ENCODE data around the gene APOBEC3F. TPM values are rescaled to one million over a fixed set of nuclear protein-coding genes. Genes with fewer than 3 reads are reported as not detected.

APOBEC3F gene
- total and polyA plus RNA-seq, 5 donors: 5.1 to 14.9 (median 11.7) TPM

GRCh38 chr22:39097098-39098020 lies 56.7 kb downstream of the APOBEC3F start, which contains the start of gene APOBEC3H:
APOBEC3H (plus strand) TSS chr22:39097244; CDS start chr22:39100279, 3,035 bp downstream.
- H3K27me3 ChIP-seq (ENCODE audit: control insufficient read depth, insufficient read depth): no peaks in the 10 kb centered on the region
- no peak within 1 kb of the TSS for H3K27ac ChIP-seq (ENCODE audit: low read length)
- DNase-seq (no peak), ATAC-seq (peak; percentile 59 to 80)
- peaks cover 2% of the 10 kb centered on the region for H3K4me1 ChIP-seq (ENCODE audit: control insufficient read depth, insufficient read depth, low read length)
- no peaks in the 10 kb centered on the region for H3K9me3 ChIP-seq (ENCODE audit: control insufficient read depth, low read length)
- 74% methylated on average over 9 of the region's 9 CpGs for WGBS
- H3K4me3 ChIP-seq (ENCODE audit: low read length): no peak within 1 kb of the TSS
- intact Hi-C loops (cut with DNase I): no loop called here

GRCh38 chr22:39098026-39098425 lies 57.4 kb downstream of the APOBEC3F start:
- no peak for ATAC-seq
- Histone ChIP-seq H3K27ac (ENCODE audit: low read length) (no peak overlapping the region), H3K4me3 (ENCODE audit: low read length) (no peak overlapping the region), H3K9me3 (ENCODE audit: control insufficient read depth, low read length) (no peaks in the 10 kb centered on the region), H3K27me3 (ENCODE audit: control insufficient read depth, insufficient read depth) (no peaks in the 10 kb centered on the region), H3K4me1 (ENCODE audit: control insufficient read depth, insufficient read depth, low read length) (peaks cover 2% of the 10 kb centered on the region)
- 72% methylated on average over 6 of the region's 6 CpGs for WGBS
- DNase-seq: peak in 1 of 3 donors; percentile 52
- intact Hi-C loops (cut with DNase I): no loop called here

- ATAC-seq (no peak), DNase-seq (no peak)
- Histone ChIP-seq H3K9me3 (ENCODE audit: control insufficient read depth, low read length) (no peaks in the 10 kb centered on the region), H3K27me3 (ENCODE audit: control insufficient read depth, insufficient read depth) (no peaks in the 10 kb centered on the region), H3K4me3 (ENCODE audit: low read length) (no peak overlapping the region), H3K27ac (ENCODE audit: low read length) (no peak overlapping the region), H3K4me1 (ENCODE audit: control insufficient read depth, insufficient read depth, low read length) (peaks cover 2% of the 10 kb centered on the region)
- 87% methylated on average over 8 of the region's 8 CpGs for WGBS
- intact Hi-C loops (cut with DNase I): no loop called here
Observed at GRCh38 chr22:39098576-39098975, 57.9 kb downstream of the APOBEC3F start.

GRCh38 chr22:39101226-39101625 lies 60.6 kb downstream of the APOBEC3F start:
- Histone ChIP-seq H3K9me3 (ENCODE audit: control insufficient read depth, low read length) (no peaks in the 10 kb centered on the region), H3K4me3 (ENCODE audit: low read length) (no peak overlapping the region), H3K4me1 (ENCODE audit: control insufficient read depth, insufficient read depth, low read length) (peaks cover 2% of the 10 kb centered on the region), H3K27ac (ENCODE audit: low read length) (no peak overlapping the region), H3K27me3 (ENCODE audit: control insufficient read depth, insufficient read depth) (no peaks in the 10 kb centered on the region)
- DNase-seq (no peak), ATAC-seq (no peak)
- WGBS: 66% methylated on average over 13 of the region's 13 CpGs
- intact Hi-C loops (cut with DNase I): no loop called here

- no peaks in the 10 kb centered on the region for H3K9me3 ChIP-seq (ENCODE audit: control insufficient read depth, low read length)
- H3K27ac ChIP-seq (ENCODE audit: low read length): no peak overlapping the region
- no peak overlapping the region for H3K4me3 ChIP-seq (ENCODE audit: low read length)
- DNase-seq (no peak), ATAC-seq (no peak)
- intact Hi-C loops (cut with DNase I): no loop called here
- no peaks in the 10 kb centered on the region for H3K4me1 ChIP-seq (ENCODE audit: control insufficient read depth, insufficient read depth, low read length)
- H3K27me3 ChIP-seq (ENCODE audit: control insufficient read depth, insufficient read depth): no peaks in the 10 kb centered on the region
- WGBS: 68% methylated on average over 2 of the region's 2 CpGs
Observed at GRCh38 chr22:39103431-39103830, 62.8 kb downstream of the APOBEC3F start.

Other genes starting within 250 kb of the APOBEC3F start
- 10 to 100 TPM; 10.7 to 13.7 (median 12.7) TPM for gene DNAL4, start 246.7 kb upstream of the APOBEC3F start, total RNA-seq
- gene DNAL4, start 246.7 kb upstream of the APOBEC3F start, polyA plus RNA-seq: 14.7 TPM
- 10 to 100 TPM; 23.8 to 51.1 (median 38.4) TPM for gene NPTXR, start 196.8 kb upstream of the APOBEC3F start, total RNA-seq
- 32.3 TPM for gene NPTXR, start 196.8 kb upstream of the APOBEC3F start, polyA plus RNA-seq
- gene CBX6, start 168.6 kb upstream of the APOBEC3F start, total RNA-seq: 10 to 100 TPM; 50.9 to 65.9 (median 56.6) TPM
- gene CBX6, start 168.6 kb upstream of the APOBEC3F start, polyA plus RNA-seq: 27.0 TPM
- gene APOBEC3A, start 83.3 kb upstream of the APOBEC3F start, total RNA-seq: under 1 TPM; 0.23 to 0.94 (median 0.65) TPM
- 0.14 TPM for gene APOBEC3A, start 83.3 kb upstream of the APOBEC3F start, polyA plus RNA-seq
- 1 to 10 TPM; 1.3 to 1.9 (median 1.6) TPM for gene APOBEC3B, start 58.5 kb upstream of the APOBEC3F start, total RNA-seq
- gene APOBEC3B, start 58.5 kb upstream of the APOBEC3F start, polyA plus RNA-seq: 2.6 TPM
- gene APOBEC3C, start 26.6 kb upstream of the APOBEC3F start, total RNA-seq: 10 to 100 TPM; 25.4 to 41.9 (median 37.9) TPM
- gene APOBEC3C, start 26.6 kb upstream of the APOBEC3F start, polyA plus RNA-seq: 37.4 TPM
- 1 to 10 TPM; 1.2 to 1.9 (median 1.3) TPM for gene APOBEC3D, start 19.7 kb upstream of the APOBEC3F start, total RNA-seq
- gene APOBEC3D, start 19.7 kb upstream of the APOBEC3F start, polyA plus RNA-seq: 0.75 TPM
- 1 to 10 TPM; 6.3 to 9.4 (median 6.9) TPM for gene APOBEC3G, start 36.4 kb downstream of the APOBEC3F start, total RNA-seq
- gene APOBEC3G, start 36.4 kb downstream of the APOBEC3F start, polyA plus RNA-seq: 6.2 TPM
- gene APOBEC3H, start 56.4 kb downstream of the APOBEC3F start, total RNA-seq: under 1 TPM in 1 of 4 donors, not detected in 3; 0.57 TPM
- 0.25 TPM for gene APOBEC3H, start 56.4 kb downstream of the APOBEC3F start, polyA plus RNA-seq
- gene CBX7, start 111.8 kb downstream of the APOBEC3F start, total RNA-seq: 10 to 100 TPM; 68.1 to 97.9 (median 78.7) TPM
- gene CBX7, start 111.8 kb downstream of the APOBEC3F start, polyA plus RNA-seq: 69.0 TPM
- 10 to 100 TPM in 3 of 4 donors, 1 to 10 TPM in 1; 9.3 to 82.1 (median 20.6) TPM for gene PDGFB, start 204.1 kb downstream of the APOBEC3F start, total RNA-seq
- gene PDGFB, start 204.1 kb downstream of the APOBEC3F start, polyA plus RNA-seq: 15.4 TPM